Right atrium auricular region (tissue), 2 donors: ENCODE measurements around the gene TMEM53. TPM values are rescaled to one million over a fixed set of nuclear protein-coding genes. Genes with fewer than 3 reads are reported as not detected.

Experiments
- DNase-seq: peaks from one replicate; pipeline ENCODE4 v3.0.0-alpha.2; 2019; ENCODE audit warnings: low spot score
- H3K27ac ChIP-seq, 2 donors: fragments of 200-600 bp; sonication (generic); 1 replicate in 1 of 2; 2 replicates in 1 of 2; pipeline ENCODE4 v1.5.1; 2016 to 2019
- H3K27me3 ChIP-seq, 2 donors: fragments of 200-600 bp; sonication (generic); one replicate each; pipeline versions ENCODE4 v1.5.1 to v1.6.0; 2017 to 2019
- H3K36me3 ChIP-seq: fragments of 200-600 bp; sonication (generic); one replicate; pipeline ENCODE4 v1.5.1; 2016
- H3K4me1 ChIP-seq, 2 donors: fragments of 200-600 bp; sonication (generic); one replicate each; pipeline versions ENCODE4 v1.5.1 to v1.6.0; 2017 to 2019
- H3K4me3 ChIP-seq, 2 donors: fragments of 200-600 bp; sonication (generic); 1 replicate in 1 of 2; 2 replicates in 1 of 2; pipeline ENCODE4 v1.5.1; 2017 to 2019; ENCODE audit warnings: mild to moderate bottlenecking in 1 of 2, moderate library complexity in 1 of 2
- H3K9me3 ChIP-seq, 2 donors: fragments of 200-600 bp; sonication (generic); one replicate each; pipeline ENCODE4 v1.5.1; 2019
- total RNA-seq, 2 donors: library from RNA; depleted of rRNA; stranded (reverse); fragments of >200 nt; gene quantifications; one replicate each; pipeline ENCODE4 v1.1.0, GENCODE V29; 2016
- TF ChIP-seq, protein P1 (sequence below), 2 donors: fragments of 200-600 bp; sonication (generic); IDR thresholded peaks; one replicate each; pipeline ENCODE4 v1.5.1; 2019; ENCODE audit warnings: antibody characterized with exemption in 2 of 2

TMEM53 gene
- total RNA-seq = 10 to 100 TPM in 1 of 2 donors, 1 to 10 TPM in 1; 8.3 to 13.1 TPM

DNA sequence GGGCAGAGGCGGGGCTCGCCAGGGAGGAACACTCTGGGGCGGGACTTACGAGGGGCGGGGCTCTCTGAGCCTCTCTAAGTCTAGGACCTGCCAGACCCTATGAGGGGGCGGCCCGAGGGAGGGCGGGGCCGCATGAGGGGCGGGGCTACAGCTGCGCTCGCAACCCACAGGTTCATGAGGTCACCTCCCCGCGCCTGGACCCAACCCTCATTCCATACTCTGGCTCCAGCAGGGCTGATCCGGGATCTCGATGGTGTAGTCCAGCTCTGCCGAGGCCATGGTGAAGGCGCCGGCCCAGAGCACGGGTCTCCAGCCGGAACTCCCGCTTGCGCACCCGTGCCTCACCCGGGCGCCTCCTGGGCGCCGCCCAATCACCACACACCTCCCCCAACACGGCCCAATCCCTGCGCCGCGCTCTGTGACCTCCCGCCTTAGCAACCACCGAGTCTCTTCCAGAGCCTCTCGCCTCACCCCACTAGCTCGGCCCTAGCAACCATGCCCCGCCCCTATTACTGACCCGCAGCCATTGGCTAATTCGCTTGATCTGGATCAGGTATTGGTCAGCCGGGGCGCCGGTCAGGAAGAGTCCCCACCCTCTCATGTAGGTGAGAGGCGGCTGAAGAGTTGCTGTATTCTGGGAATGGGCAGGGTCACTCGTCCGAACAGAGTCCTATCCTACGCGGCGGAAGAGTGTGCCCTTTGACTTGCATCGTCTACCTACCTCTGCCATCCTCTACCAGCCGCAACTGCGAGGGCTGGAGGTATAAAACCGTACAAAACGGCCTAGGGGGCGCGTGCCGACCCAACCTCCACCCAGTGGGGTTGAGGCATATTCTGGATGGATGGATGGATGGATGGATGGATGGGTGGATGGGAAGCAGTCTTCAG lies at the start of gene TMEM53, which contains the start of gene ARMH1:
TMEM53 (minus strand) TSS at position 369 of the 888 bp plus-strand sequence; CDS start at position 279, 90 bp downstream.
ARMH1 (plus strand) TSS at position 602 of the 888 bp plus-strand sequence. CDS start 14,984 bp downstream, outside the sequence.
- peak; percentile 100 for DNase-seq
- Histone ChIP-seq H3K4me3 (peak within 1 kb of the TSS; percentile 59 to 68), H3K36me3 (no peaks in the 10 kb centered on the region), H3K9me3 (no peaks in the 10 kb centered on the region), H3K27ac (peak within 1 kb of the TSS; percentile 96 to 97), H3K27me3 (no peaks in the 10 kb centered on the region), H3K4me1 (peaks cover 0 to 51% of the 10 kb centered on the region in 2 donors)
- TF ChIP-seq, protein P1, sequence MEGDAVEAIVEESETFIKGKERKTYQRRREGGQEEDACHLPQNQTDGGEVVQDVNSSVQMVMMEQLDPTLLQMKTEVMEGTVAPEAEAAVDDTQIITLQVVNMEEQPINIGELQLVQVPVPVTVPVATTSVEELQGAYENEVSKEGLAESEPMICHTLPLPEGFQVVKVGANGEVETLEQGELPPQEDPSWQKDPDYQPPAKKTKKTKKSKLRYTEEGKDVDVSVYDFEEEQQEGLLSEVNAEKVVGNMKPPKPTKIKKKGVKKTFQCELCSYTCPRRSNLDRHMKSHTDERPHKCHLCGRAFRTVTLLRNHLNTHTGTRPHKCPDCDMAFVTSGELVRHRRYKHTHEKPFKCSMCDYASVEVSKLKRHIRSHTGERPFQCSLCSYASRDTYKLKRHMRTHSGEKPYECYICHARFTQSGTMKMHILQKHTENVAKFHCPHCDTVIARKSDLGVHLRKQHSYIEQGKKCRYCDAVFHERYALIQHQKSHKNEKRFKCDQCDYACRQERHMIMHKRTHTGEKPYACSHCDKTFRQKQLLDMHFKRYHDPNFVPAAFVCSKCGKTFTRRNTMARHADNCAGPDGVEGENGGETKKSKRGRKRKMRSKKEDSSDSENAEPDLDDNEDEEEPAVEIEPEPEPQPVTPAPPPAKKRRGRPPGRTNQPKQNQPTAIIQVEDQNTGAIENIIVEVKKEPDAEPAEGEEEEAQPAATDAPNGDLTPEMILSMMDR (IDR thresholded peaks at IDR 0.05) = no peak

GRCh38 chr1:44723496-44724295 lies 49.4 kb upstream of the TMEM53 start:
- H3K4me1 ChIP-seq = no peaks in the 10 kb centered on the region
- H3K9me3 ChIP-seq = no peaks in the 10 kb centered on the region
- H3K36me3 ChIP-seq = no peaks in the 10 kb centered on the region
- TF ChIP-seq, protein P1 (IDR thresholded peaks at IDR 0.05) = no peak
- no peak overlapping the region for H3K4me3 ChIP-seq
- no peak for DNase-seq
- H3K27ac ChIP-seq = no peak overlapping the region
- H3K27me3 ChIP-seq = no peaks in the 10 kb centered on the region

GRCh38 chr1:44723064-44723463 lies 48.8 kb upstream of the TMEM53 start:
- no peaks in the 10 kb centered on the region for H3K36me3 ChIP-seq
- H3K9me3 ChIP-seq = no peaks in the 10 kb centered on the region
- H3K4me3 ChIP-seq = no peak overlapping the region
- no peaks in the 10 kb centered on the region for H3K4me1 ChIP-seq
- no peaks in the 10 kb centered on the region for H3K27me3 ChIP-seq
- TF ChIP-seq, protein P1 (IDR thresholded peaks at IDR 0.05) = no peak
- no peak overlapping the region for H3K27ac ChIP-seq
- DNase-seq = no peak

DNA sequence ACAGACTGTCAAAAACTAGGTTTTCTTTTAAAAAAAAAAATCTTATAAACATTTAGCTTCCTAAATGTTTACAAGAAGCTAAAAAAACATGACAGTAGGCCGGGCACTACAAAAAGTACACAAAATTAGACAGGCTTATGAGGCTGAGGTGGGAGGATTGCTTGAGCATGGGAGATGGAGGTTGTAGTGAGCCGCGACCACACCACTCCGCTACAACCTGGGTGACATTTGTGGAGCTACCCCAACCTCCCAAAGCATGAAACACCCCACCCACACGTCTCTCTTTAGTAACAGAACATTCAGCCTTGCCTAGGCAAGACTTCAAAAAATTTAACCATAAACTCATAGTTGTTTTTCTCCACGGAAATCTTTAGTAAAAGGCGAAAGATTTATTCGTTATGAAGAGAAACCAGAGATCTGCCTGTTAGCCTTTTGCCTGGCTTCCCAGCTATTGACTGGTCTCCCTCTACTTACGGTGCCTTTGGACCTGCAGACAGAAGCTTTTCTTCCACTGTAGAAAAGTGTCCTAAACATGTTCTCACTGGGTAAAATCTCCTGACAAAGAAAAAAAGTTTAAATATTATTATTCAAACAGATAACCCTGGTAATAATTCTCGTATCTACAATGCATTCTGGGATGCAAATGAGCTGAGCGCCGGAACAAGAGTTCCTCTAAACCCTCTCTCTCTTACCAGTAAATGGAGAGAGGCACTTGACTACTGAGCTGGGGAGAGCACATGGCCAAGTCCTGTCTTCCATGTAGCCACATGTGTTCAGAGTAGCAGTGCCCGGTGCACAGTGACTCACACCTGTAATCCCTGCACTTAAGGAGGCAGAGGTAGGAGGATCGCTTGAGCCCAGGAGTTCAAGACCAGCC lies 47.4 kb upstream of the TMEM53 start:
- Histone ChIP-seq H3K27me3 (no peaks in the 10 kb centered on the region), H3K4me1 (no peaks in the 10 kb centered on the region), H3K36me3 (no peaks in the 10 kb centered on the region), H3K27ac (peak overlapping the region in 1 of 2 donors; percentile 48), H3K4me3 (no peak overlapping the region), H3K9me3 (no peaks in the 10 kb centered on the region)
- no peak for DNase-seq
- TF ChIP-seq, protein P1 (IDR thresholded peaks at IDR 0.05) = no peak

DNA sequence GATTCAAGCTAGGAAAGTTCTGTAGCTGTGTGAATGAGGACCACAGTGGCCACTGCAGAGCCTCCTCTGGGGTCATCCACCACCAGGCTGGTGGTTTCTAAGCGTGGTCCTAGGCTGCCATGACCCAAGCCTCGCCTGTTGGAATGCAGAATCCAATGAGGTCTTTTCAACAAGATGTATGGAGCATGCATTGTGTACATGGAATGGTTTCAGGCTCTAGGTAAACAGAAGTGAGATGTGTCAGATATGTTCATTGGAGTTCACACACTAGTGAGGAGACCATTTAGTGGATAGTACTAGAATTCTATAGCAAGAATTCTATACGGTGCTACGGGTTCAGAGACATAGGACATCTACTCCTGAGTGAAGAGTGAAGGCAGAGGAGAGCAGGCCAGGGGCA lies 46.0 kb upstream of the TMEM53 start:
- Histone ChIP-seq H3K27ac (no peak overlapping the region), H3K4me3 (no peak overlapping the region), H3K36me3 (no peaks in the 10 kb centered on the region), H3K27me3 (no peaks in the 10 kb centered on the region), H3K4me1 (no peaks in the 10 kb centered on the region), H3K9me3 (no peaks in the 10 kb centered on the region)
- TF ChIP-seq, protein P1 (IDR thresholded peaks at IDR 0.05) = no peak
- no peak for DNase-seq
